Measurements from ENCODE around the gene SPATA24. TPM values are rescaled to one million over a fixed set of nuclear protein-coding genes. Genes with fewer than 3 reads are reported as not detected.

The SPATA24 gene
- total RNA-seq, 1 experiment from 2014 or later, result 13.0 TPM

- peak overlapping the region in 1 of 3 experiments; percentile 5; a peak in 1 of 7 replicates for H3K27ac Mint-ChIP-seq
Measured at GRCh38 chr5:139379626-139380449, 24.1 kb downstream of the SPATA24 start.

More at GRCh38 chr5:139379626-139380449, 24.1 kb downstream of the SPATA24 start:
- Histone ChIP-seq H3K4ac (ENCODE audit: low read depth, low read length) (no peak overlapping the region), H2BK20ac (ENCODE audit: low read depth, low read length, poor library complexity, severe bottlenecking) (no peak overlapping the region), H3K4me2 (ENCODE audit: insufficient read depth, insufficient read length, low read length) (no peak overlapping the region), H4K5ac (ENCODE audit: insufficient read length, low read depth, low read length) (no peak overlapping the region), H3K27ac (ENCODE audit: insufficient read length, low read depth, low read length) (no peak overlapping the region), H3K9me3 (ENCODE audit: control insufficient read depth, low read depth, low read length) (no peaks in the 10 kb centered on the region), H3K23ac (ENCODE audit: insufficient read length, low read depth, low read length) (no peak overlapping the region), H3K56ac (ENCODE audit: insufficient read length, low read depth, low read length) (no peak overlapping the region), H3K14ac (ENCODE audit: insufficient read depth, low read length) (no peak overlapping the region), H2AFZ (ENCODE audit: low read length) (no peak overlapping the region), H3K27me3 (ENCODE audit: insufficient read depth, low read length) (no peaks in the 10 kb centered on the region), H3T11ph (ENCODE audit: low read length) (no peak overlapping the region), H3K23me2 (ENCODE audit: insufficient read length, low read depth, low read length, poor library complexity, severe bottlenecking) (no peaks in the 10 kb centered on the region), H2BK12ac (ENCODE audit: insufficient read length, low read depth, low read length) (no peak overlapping the region), H2BK120ac (ENCODE audit: low read depth, low read length, poor library complexity, severe bottlenecking) (no peak overlapping the region), H3K18ac (ENCODE audit: insufficient read length, low read depth, low read length) (no peak overlapping the region), H3K79me1 (ENCODE audit: insufficient read depth, low read depth, low read length, poor library complexity, severe bottlenecking) (no peaks in the 10 kb centered on the region), H2AK5ac (ENCODE audit: insufficient read length, low read length) (no peak overlapping the region), H2BK5ac (ENCODE audit: insufficient read length, low read length) (no peak overlapping the region), H3K9ac (ENCODE audit: extremely low read depth, insufficient read length, low read length) (no peak overlapping the region), H3K79me2 (ENCODE audit: insufficient read depth, low read length) (no peaks in the 10 kb centered on the region), H3K4me1 (ENCODE audit: insufficient read depth, low read length) (no peaks in the 10 kb centered on the region), H4K20me1 (ENCODE audit: control insufficient read depth, insufficient read depth, insufficient read length) (no peaks in the 10 kb centered on the region), H4K8ac (replicated peaks; ENCODE audit: insufficient read length, low read depth, low read length) (no peak overlapping the region), H2BK15ac (ENCODE audit: low read depth, low read length) (no peak overlapping the region), H4K91ac (ENCODE audit: insufficient read length, low read depth, low read length) (no peak overlapping the region)
- Mint-ChIP-seq H3K27me3 (ENCODE audit: low read depth) (no peaks in the 10 kb centered on the region; the same call in 1 of the 2 replicates), H3K4me1 (peaks cover 19 to 27% of the 10 kb centered on the region in 2 experiments; a peak in 3 of 4 replicates), H3K9me3 (no peaks in the 10 kb centered on the region), H3K36me3 (ENCODE audit: insufficient read depth in 1 of 3, low read depth in 3 of 3) (peaks cover 0 to 2% (median 0%) of the 10 kb centered on the region in 3 experiments; a peak in 2 of 7 replicates), H3K4me3 (no peak overlapping the region)
- no peak for DNase-seq
- no CpG with 5 or more reads among the region's 15 CpGs for WGBS (ENCODE audit: extremely low coverage, insufficient read length, low lambda C conversion rate)
- TF ChIP-seq CTCF (conservative IDR thresholded peaks at IDR 0.05), result no peak
